Stimulated activated CD4-positive, alpha-beta T cell treated with anti-CD3 and anti-CD28 coated beads, Interleukin-1b, Interleukin-23, amount 100 ng/mL, for 1 hour (primary cell): ENCODE data around the gene BHLHE23.
A peak's percentile ranks its signal among the peaks of the same experiment; 100 is the strongest.

ENCODE experiments used
- DNase-seq, 2 donors: peaks; one replicate each; pipeline ENCODE4 v3.0.0-alpha.2; 2020; ENCODE audit warnings: low read depth in 2 of 2

BHLHE23 gene

GRCh38 chr20:63025534-63026331, 19.0 kb upstream of the BHLHE23 start:
- DNase-seq = no peak

DNA sequence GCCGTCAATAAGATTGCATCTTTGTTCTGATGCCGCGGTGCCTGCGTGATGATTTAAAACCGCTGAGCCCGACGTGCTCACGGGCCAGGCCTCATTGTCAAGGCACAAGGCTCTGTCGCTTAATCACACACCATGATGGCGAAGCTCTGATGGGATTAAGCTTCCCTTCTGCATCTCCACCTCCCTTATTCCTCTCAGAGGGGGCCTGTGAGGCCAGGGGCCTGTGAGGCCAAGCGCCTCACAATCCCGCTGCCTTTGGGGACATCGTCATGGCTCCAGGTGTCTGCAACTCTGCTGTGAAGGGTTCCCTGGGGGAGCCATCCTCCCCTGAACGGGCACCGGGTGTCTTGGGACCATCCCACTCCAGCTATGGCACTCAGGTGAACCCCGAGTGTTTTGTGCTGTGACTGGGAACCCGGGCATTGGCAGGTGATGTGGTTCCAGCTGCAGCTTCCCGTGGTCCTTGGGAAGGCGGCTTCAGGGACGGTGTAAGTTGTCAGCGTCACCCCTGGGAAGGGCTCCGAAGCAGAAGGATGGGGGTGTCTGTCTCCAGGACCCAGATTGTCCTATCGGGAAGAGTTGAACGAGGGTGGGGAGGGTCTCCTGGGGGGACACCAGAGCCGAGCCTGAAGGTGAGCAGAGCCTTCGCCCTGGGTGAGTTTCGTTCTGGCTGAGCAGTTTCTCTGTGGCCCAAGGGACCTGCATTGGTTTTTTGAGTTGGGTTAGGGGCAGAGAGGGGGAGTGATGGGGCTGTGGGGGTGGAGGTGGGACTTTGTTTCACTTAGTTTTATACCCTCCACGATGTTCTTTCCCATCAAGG, 18.0 kb upstream of the BHLHE23 start:
- DNase-seq = no peak

DNA sequence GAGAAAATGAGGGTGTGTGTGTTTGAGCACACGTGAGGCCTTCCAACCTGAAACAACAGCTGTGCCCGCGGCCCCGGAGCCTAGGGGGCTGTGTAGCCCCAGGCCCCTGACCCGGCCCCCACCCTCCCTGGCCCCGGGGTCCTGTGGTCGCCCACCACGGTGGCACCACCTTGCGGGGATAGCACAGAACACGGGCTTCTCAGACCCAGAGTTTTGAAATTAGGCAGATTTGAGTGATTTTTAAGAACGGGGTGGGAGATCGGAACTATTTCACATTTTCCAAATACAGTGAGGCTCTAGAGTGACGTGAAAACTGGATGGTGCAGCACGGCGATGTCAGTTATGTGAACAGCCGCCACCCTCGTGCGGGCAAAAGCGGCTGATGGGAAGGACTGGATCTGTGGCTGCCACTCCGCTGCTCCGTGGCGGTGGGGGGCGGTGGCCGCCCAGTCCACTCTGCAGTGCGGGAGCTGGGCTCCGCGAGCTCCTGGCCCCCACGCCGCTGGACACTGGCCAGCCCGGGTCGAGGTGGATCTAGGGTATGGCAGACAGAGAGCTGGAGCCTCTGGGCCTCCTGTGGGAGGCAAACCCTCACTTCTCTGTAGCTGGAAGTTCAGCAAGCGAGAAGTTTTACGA, 17.3 kb upstream of the BHLHE23 start:
- DNase-seq = no peak

DNA sequence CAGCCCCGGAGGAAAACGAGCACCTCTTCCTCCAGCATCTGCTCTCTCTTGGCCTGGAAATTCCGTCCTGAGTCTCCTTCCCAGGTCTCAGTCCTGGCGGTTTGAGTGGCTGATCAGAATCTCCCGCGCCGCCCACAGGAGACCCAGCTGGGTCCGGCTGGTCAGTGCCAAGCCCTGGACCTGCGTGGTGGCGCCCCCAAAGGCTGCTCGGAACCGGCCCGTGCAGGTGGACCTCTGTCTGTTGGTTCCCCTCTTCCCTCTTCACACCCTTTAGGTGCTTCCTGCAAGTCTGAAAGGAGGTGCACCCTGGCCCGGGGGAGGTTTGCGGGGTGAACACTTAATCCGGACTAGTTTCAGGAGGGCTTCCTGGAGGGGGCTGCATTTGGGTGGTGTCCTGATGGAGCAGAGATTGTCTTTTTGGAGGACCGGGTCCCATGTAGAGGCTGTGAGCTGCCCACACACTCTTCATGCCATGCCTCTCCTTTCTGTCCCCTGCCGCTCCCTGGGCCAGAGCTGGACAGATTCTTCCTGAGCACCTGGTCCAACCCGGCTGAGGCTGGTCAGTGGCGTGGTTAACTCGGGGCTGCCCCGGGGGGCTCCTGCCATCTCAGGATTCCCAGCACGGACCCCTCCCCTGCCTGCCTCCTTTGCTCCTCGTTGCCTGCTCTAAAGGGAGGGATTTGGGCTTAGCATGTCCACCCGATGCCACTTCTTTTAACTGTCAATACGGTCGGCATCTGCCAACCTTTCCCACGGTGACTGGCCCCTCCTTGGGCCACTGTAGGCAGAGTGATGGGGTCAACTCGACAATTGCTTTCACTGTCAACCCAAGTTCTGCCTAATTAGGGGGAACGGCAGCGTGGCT, 16.5 kb upstream of the BHLHE23 start:
- no peak for DNase-seq

GRCh38 chr20:63022501-63022900, 15.7 kb upstream of the BHLHE23 start:
- DNase-seq = no peak

DNA sequence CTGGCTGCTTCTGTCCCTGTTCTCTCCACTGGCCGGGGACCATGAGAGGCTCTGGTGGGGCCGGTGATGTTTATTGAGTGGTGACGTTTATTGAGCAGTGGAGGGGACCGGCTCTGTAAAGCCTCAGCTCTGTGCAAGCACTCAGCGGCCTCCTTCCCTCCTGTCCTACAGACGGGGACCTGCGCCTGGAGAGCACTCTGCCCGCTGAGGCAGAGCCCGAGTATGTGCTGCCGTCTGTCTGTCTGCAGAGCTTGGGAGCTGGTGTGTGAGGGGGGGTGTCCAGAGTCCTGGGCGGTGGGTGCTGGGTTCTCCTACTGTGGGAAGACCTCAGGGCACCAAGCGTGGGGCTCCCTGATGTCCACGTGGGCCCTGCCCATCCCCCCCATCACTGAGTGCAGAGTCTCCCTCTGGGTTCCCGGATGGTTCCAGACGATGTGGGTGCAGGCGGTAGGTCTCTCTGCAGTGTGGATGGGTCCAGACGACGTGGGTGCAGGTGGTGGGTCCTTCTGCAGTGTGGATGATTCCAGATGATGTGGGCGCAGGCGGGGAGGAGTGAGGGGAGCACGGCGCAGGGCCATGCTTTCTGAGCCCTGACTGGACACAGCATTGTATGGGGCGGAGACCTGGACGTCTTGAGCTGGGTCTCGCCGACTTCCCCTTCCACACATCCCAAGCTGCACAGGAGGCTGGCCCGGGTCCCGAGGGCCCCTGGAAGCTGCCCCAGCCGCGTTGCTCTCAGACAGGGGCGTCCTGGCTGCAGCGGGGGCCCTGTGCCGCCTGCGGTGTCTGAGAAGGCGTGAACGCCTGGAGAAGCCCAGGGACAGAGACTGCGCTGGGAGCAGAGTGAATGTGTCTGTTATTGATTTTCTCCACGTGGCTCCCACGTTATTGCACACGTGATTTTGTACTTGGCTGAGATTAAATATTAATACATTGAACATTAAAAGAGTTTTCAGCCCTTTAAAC, 14.9 kb upstream of the BHLHE23 start:
- no peak for DNase-seq

DNA sequence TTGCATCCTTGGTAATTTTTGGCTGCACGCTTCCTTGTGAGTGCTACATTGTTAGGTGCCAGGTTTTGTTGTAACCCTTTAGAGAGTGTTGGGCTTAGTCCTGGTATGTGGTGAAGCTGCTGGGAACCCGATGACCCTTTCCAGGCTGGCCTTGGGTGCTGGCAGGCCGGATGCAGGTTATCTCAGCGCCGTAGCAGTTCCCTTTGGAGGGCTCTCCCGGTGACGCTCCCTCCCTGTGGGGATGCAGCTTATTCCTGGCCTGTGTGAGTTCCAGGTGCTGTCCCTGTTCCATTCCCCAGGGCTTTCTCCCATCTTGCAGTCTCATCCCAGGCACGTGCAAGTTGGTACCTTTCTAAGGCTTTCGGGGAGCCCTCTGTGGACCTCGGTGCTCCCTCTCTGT, 13.9 kb upstream of the BHLHE23 start:
- no peak for DNase-seq

GRCh38 chr20:63017826-63018411, 11.2 kb upstream of the BHLHE23 start:
- no peak for DNase-seq

DNA sequence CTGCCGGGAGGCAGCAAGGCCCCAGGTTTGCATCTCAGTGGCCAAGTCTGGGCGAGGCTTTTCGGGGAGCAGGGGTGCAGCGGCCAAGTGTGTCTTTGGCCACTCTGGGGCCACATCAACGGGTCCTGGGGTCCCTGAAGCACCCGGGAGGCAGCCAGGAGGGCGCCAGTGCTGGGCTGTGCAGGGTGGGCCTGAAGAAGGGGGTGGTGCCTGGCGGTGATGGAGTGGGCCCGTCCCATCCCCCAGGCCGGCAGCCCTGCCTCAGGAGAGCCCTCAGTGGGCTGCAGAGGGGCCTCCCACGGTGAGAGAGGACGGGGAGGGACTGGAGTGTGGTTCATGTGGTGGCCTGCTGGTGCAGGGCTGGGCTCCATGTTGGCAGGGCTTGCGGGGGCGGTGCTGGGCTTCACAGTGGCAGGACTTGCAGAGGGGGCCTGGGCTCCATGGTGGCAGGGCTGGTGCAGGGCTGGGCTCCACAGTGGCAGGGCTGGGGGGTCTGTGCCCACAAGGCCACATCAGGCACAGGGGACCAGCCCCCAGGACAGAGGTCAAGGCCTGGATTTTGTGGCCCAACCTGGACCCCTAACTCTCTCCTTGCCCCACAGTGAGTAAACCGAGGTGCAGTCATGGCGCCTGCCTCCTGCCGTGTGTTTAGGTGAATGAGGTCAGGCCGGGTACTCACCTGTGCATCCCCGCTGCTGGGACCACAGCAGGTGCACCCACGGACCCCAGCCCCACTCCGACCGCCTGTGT, 10.5 kb upstream of the BHLHE23 start:
- no peak for DNase-seq

GRCh38 chr20:63016514-63017075, 9.8 kb upstream of the BHLHE23 start:
- DNase-seq = no peak

GRCh38 chr20:63015662-63016361, 9.0 kb upstream of the BHLHE23 start:
- DNase-seq = no peak

GRCh38 chr20:63015147-63015661, 8.4 kb upstream of the BHLHE23 start:
- no peak for DNase-seq

- no peak for DNase-seq
These were observed 7.9 kb upstream of the BHLHE23 start for GRCh38 chr20:63014710-63015109.

DNA sequence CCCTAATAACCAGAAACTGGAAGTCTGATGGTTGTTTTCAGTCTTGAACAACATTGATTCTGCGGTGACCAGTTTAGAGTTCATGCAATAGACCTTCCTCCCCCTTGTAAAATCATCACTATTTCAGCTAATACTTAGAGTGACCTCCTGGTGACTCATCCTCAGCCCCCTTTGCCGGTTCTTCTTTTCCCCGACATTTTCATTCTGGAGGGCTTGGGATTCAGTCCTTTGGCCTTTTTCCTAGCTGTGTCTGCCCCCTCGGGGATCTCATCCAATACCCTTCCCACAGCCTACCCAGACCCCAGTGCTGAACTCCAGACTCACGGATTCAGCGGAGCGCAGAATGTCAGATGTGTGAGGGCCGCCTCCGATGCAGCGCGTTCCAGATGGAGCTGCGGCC, 7.5 kb upstream of the BHLHE23 start:
- no peak for DNase-seq

DNA sequence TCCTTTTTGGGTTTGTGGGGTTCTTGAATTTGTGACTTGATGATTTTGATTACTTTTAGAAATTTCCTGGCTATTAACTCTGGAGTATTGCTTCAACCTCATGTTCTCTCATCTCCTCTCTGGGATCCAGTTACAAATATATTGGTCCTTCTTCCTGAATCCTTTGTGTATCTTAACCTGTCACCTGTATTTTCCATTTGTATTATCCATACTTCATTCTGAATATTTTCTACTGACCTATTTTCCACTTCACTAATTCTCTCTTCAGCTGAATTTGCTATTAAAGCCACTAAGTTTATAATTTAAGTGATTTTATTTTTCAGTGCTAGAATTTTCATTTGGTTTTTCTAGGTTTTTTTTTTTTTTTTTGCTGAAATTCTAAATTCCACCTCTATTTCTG, 6.4 kb upstream of the BHLHE23 start:
- DNase-seq = no peak

DNA sequence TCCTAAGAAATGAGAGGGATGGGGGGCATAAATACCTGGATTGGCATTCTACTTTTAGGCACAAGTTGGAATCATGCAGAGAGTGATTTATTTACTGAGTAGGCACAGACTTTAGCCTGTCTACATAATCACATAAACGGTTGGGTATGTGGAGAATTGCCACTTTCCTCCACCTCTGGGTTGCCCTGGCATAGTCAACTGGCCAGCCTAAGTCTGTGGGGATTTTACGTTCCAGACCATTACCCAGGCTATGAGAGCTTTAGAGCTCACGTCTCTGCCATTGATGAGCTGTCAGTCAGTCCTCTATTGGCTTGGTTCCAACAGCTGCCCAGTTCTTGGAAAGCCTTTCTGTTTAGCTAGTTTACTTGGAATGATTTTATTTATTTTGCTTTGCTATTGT, 5.0 kb upstream of the BHLHE23 start:
- DNase-seq = no peak

DNA sequence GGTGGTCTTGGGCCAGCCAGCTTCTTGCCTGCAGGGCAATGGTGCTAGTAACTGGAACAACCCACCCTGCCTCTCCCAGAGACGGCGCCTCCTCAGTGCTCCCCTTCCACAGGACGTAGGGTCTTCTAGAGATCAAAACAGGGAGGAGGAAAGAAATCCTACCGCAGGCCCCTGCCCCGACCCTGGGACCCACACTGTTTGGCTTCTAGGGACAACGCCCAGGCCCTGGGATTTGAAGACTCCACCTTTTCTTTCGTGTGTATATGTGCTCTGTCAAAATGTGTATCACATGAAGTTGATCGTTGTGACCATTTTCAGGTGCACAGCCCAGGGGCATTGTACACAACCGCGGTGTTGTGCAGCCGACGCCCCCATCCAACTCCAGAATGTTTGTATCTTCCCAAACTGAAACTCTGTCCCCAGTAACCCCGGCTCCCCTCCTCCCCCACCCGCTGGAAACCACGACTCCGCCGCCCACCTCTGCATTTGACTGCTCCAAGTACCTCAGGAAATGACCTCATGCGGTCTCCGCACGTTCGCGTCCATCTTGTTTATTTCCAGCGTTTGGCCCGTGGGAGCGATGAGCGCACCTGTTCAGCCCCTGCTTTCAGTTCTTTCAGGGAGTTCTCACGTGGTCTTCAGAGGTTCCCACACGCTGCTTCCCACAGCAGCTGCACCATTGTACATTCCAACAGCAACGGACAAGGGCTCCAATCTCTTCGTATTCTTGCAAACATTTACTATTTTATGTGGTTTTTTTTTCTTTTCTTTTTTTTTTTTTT, 3.4 kb upstream of the BHLHE23 start:
- DNase-seq = peak; percentile 19
